Skin epidermis (tissue), 12 donors: ENCODE data around the gene OVCH1.
"Not testable (repeated sequence)": the region's sequence is repeated elsewhere in the genome, so short reads cannot be mapped to it uniquely, and the experiment has no call there.

ENCODE experiments used
- H3K27ac ChIP-seq, 21 experiments: fragments of 200-600 bp; sonication (generic) in 11 of 21; one replicate each; pipeline ENCODE4 v1.5.0; 2020; ENCODE audit warnings: mild to moderate bottlenecking in 3 of 21, inconsistent platforms in 2 of 21, moderate library complexity in 2 of 21
- H3K4me3 ChIP-seq, 7 experiments: fragments of 200-600 bp; sonication (generic) in 2 of 7; one replicate each; pipeline ENCODE4 v1.5.0; 2020; ENCODE audit warnings: inconsistent platforms in 2 of 7, mild to moderate bottlenecking in 2 of 7, moderate library complexity in 1 of 7

The OVCH1 gene

GRCh38 chr12:29508949-29509348 is 11.5 kb upstream of the OVCH1 start:
- Histone ChIP-seq H3K27ac (no peak overlapping the region), H3K4me3 (no peak overlapping the region)

- no peak overlapping the region for H3K27ac ChIP-seq
Measured at GRCh38 chr12:29505122-29505521, 7.6 kb upstream of the OVCH1 start.

GRCh38 chr12:29503283-29503682 is 5.8 kb upstream of the OVCH1 start:
- no peak overlapping the region for H3K4me3 ChIP-seq
- no peak overlapping the region for H3K27ac ChIP-seq

More at GRCh38 chr12:29505122-29505521, 7.6 kb upstream of the OVCH1 start:
- no peak overlapping the region for H3K4me3 ChIP-seq

DNA sequence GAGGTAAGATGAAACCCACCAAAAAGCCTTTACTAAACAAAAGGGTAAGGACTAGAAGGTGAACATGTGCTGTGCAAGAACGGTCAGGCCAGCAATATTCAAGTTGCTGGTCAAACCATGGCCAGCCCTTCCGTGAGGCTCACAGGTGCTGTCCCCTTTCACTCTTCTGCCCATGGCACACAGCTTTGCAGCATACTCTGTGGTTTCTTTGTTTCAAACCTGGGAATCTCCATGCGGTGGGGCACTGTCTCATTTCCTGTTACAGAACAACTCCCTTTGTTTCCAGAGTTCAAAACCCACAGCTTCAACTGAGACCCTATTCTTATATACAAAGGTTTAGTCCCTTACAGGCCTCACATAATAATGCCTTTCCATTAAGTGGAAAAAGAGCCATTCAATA is 1.7 kb upstream of the OVCH1 start:
- no peak overlapping the region for H3K4me3 ChIP-seq
- H3K27ac ChIP-seq: no peak overlapping the region

- Histone ChIP-seq H3K27ac (no peak overlapping the region), H3K4me3 (no peak overlapping the region)
Measured at GRCh38 chr12:29492891-29493290, 4.6 kb downstream of the OVCH1 start.

GRCh38 chr12:29486972-29487371 is 10.5 kb downstream of the OVCH1 start:
- Histone ChIP-seq H3K27ac (no peak overlapping the region), H3K4me3 (no peak overlapping the region)

DNA sequence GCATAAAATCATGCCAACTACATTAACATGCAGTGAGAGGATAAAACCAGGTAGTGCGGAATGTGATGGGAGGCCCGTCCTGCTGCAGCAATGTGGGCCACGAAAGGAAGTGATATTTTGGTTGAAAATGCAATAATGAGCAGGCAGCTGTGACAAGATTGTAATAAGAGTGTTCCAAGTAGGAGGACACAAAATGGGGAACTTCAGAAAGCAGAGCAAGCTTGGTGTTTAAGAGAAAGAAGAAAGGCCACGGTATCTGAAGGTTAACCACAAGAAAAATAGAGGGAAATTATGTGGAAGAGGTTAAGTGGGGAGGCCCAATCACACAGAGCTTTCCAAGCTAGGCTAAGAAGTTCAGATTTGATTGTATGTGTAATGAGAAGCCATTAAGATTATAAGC is 34.3 kb downstream of the OVCH1 start:
- H3K27ac ChIP-seq: no peak overlapping the region
- no peak overlapping the region for H3K4me3 ChIP-seq

DNA sequence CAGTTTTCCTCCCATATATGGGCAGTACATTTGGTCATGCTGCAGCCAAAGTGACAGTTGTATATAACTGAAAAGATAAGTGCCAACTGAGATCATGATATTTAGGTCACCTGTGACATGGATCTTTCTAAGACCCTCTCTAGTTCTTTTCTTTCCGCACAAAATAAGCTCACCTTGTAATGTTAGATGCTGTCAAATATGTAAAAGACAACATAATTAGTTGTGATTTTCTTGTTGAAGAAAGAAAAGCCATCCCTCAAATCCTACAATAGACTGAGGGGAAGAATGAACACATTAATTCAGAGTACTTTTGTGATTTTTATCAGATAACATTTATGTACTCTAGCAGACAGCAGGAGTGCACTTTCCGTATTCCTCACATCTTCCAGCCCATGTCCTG is 37.4 kb downstream of the OVCH1 start:
- no peak overlapping the region for H3K27ac ChIP-seq
- no peak overlapping the region for H3K4me3 ChIP-seq

DNA sequence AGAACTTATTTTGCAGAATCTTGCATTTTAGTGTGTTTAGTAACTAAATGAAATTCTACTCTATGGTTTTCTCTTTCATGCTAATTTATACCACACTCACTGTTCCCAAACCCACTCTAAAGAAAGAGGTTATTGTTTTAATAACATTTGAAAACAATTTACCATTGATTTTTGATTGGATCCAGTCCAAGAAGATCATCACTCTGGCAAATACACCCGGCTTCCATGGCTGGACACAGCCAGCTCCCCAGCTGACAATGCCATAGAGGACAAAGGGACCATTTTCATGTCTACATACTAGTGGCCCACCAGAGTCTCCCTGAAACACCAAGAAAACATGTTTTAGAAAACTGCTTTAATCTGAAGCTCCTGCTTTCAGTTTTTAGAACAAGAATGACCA is 42.4 kb downstream of the OVCH1 start:
- Histone ChIP-seq H3K4me3 (no peak overlapping the region), H3K27ac (no peak overlapping the region)

GRCh38 chr12:29451888-29452287 is 45.6 kb downstream of the OVCH1 start:
- Histone ChIP-seq H3K4me3 (no peak overlapping the region), H3K27ac (no peak overlapping the region)

- no peak overlapping the region for H3K27ac ChIP-seq
- no peak overlapping the region for H3K4me3 ChIP-seq
Measured at GRCh38 chr12:29448157-29448556, 49.3 kb downstream of the OVCH1 start.

DNA sequence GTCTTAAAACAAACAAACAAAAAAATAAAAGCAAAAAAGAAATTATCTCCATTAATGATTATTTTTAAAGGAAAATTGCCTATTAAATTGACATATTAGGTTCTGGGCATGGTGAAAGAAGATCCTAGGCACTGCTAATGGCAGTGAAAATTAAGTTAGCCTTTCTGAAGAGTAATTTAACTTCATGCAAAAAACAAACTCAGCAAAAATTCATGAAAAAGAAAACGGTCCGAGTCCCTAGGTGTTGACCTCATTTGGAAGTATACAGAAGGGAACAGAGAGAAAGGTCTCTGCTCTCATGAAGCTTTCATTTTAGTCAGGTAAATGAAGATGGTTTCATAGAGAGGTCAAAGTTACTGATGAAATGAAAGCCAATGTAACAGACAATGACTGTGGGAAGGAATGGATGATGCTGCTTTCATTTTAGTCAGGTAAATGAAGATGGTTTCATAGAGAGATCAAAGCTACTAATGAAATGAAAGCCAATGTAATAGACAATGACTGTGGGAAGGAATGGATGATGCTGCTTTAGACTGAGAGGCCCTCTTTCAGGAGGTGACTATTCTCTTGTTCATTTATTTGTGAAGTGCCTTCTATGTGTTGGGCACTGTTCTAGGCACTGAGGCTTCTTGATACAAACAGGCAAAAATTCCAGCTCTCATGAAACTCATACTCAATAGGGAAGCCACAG is 50.1 kb downstream of the OVCH1 start:
- Histone ChIP-seq H3K27ac (no peak overlapping the region), H3K4me3 (no peak overlapping the region)

DNA sequence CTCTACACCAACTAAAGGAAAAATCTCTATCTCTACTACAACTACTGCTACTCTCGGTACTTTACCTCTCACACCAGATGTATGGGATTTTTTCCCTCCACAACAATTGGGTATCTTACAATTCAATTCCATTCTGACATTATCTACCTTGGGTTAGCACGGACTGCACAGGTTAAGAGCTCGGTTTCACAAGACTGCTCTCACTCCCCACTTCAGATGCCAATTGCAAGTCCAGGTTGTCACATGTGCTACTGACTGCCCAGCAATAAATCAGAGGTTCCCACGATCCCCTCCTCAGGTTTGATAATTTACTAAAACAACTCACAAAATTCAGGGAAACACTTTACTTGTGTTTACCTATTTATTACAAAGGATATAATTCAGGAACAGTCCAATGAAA is 58.0 kb downstream of the OVCH1 start:
- no peak overlapping the region for H3K27ac ChIP-seq
- no peak overlapping the region for H3K4me3 ChIP-seq

GRCh38 chr12:29438752-29439408 is 58.6 kb downstream of the OVCH1 start:
- Histone ChIP-seq H3K4me3 (no peak overlapping the region), H3K27ac (no peak overlapping the region)

- Histone ChIP-seq H3K27ac (no peak overlapping the region), H3K4me3 (no peak overlapping the region)
Measured at GRCh38 chr12:29437575-29437974, 59.9 kb downstream of the OVCH1 start.

- H3K4me3 ChIP-seq, H3K27ac ChIP-seq: not testable (repeated sequence)
Measured at GRCh38 chr12:29436815-29437214, 60.7 kb downstream of the OVCH1 start.

GRCh38 chr12:29431513-29431912 is 66.0 kb downstream of the OVCH1 start:
- no peak overlapping the region for H3K27ac ChIP-seq
- no peak overlapping the region for H3K4me3 ChIP-seq

GRCh38 chr12:29430716-29431044 is 66.8 kb downstream of the OVCH1 start:
- no peak overlapping the region for H3K4me3 ChIP-seq
- H3K27ac ChIP-seq: no peak overlapping the region

- Histone ChIP-seq H3K27ac (no peak overlapping the region), H3K4me3 (no peak overlapping the region)
Measured at GRCh38 chr12:29429999-29430715, 67.3 kb downstream of the OVCH1 start.

DNA sequence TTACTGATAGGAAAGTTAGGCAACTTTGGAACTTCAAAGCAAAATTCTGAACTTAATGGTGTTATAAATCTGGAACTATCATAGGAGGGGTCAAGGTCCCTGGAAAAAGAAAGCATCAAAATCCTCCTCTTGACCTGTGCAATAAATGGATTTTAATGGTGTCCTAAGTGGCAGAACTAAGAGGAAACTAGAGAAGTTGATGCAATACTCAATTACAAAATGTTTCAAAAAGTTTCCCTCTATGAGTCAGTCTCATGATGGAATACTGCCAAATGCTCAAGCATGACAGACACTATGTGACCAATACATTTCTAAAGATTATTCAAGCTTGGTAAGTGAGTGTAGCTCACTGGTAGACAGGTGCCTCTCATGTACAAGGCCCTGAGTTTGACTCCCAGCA is 68.9 kb downstream of the OVCH1 start:
- H3K4me3 ChIP-seq: no peak overlapping the region
- H3K27ac ChIP-seq: no peak overlapping the region

GRCh38 chr12:29427964-29428363 is 69.5 kb downstream of the OVCH1 start:
- H3K27ac ChIP-seq: no peak overlapping the region
- H3K4me3 ChIP-seq: no peak overlapping the region
